ENCODE data around the gene CDC42EP2.

- no peak for TF ChIP-seq POLR2A (IDR thresholded peaks at IDR 0.05)
- TF ChIP-seq, protein P1, sequence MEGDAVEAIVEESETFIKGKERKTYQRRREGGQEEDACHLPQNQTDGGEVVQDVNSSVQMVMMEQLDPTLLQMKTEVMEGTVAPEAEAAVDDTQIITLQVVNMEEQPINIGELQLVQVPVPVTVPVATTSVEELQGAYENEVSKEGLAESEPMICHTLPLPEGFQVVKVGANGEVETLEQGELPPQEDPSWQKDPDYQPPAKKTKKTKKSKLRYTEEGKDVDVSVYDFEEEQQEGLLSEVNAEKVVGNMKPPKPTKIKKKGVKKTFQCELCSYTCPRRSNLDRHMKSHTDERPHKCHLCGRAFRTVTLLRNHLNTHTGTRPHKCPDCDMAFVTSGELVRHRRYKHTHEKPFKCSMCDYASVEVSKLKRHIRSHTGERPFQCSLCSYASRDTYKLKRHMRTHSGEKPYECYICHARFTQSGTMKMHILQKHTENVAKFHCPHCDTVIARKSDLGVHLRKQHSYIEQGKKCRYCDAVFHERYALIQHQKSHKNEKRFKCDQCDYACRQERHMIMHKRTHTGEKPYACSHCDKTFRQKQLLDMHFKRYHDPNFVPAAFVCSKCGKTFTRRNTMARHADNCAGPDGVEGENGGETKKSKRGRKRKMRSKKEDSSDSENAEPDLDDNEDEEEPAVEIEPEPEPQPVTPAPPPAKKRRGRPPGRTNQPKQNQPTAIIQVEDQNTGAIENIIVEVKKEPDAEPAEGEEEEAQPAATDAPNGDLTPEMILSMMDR (IDR thresholded peaks at IDR 0.05), result no peak
Observed at GRCh38 chr11:65279279-65279678, 35.4 kb upstream of the CDC42EP2 start.
